Sciatic nerve (tissue), 2 donors: Measurements from ENCODE around the gene YEATS2. TPM values are rescaled to one million over a fixed set of nuclear protein-coding genes. Genes with fewer than 3 reads are reported as not detected.

Experiments used
- ATAC-seq: fragments of 200-7000 bp; cut with Tn5 transposase; one replicate; pipeline ENCODE4 v1.9.1; 2020; ENCODE audit warnings: mild to moderate bottlenecking, moderate library complexity
- DNase-seq: peaks from one replicate; pipeline ENCODE4 v3.0.0-alpha.2; 2020; ENCODE audit warnings: low spot score
- intact Hi-C: fragments of 100-400 bp; cut with DNase I; formaldehyde crosslinking; loops from one replicate; pipeline ENCODE4 v1.14.2; 2022
- total RNA-seq: library from RNA; stranded (reverse); fragmentation: NEBNext Ultra II Directional; extraction: Animal tissue kit (Norgen Biotek cat#: 25700); gene quantifications from one replicate; pipeline ENCODE4 v1.2.1, GENCODE V29; 2021
- donor health status: DM: no; HTN: no; CAD: no.
- donor health status: DM: no; HTN: no; CAD: no.

The YEATS2 gene
- total RNA-seq, 1 donor from 2014 or later = 41.7 TPM

GRCh38 chr3:183823963-183824362 lies 126.4 kb downstream of the YEATS2 start:
- intact Hi-C loops = no loop called here
- no peak for ATAC-seq
- DNase-seq = no peak

DNA sequence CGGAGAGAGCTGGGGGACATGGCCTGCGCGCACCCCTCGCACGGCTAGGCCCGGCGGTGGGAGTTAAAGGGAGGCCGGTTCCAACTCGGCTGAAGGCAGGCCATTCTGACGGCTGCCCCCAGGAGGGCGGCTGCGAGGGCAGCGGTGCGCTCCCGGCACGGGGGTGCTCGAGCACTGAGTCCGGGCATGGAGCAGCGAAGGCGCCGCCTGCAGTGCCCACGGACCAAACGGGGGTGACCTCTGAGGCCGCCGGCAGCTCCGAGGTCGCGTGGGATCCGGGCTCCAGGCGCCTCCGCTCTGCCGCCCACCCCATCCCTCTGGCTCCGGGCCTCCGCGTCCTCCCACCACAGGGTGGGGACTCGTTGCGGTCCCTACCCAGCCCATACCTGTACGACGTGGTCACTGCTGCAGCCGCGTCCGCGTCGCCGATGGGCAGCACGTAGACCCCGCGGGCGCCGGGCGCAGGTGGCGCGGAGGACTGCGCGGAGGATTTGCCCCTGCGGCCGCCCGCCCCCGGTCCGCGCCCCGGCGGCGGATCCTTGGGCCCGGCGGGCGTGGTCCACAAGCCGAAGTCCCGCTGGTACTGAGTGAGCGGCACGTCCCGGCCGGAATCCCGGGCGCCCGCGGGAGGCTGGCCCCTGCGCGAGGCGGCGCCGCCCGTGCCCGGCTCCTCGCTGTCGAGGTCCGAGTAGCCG lies 127.3 kb downstream of the YEATS2 start:
- intact Hi-C loops = no loop called here
- peak; percentile 37 for ATAC-seq
- DNase-seq = no peak

DNA sequence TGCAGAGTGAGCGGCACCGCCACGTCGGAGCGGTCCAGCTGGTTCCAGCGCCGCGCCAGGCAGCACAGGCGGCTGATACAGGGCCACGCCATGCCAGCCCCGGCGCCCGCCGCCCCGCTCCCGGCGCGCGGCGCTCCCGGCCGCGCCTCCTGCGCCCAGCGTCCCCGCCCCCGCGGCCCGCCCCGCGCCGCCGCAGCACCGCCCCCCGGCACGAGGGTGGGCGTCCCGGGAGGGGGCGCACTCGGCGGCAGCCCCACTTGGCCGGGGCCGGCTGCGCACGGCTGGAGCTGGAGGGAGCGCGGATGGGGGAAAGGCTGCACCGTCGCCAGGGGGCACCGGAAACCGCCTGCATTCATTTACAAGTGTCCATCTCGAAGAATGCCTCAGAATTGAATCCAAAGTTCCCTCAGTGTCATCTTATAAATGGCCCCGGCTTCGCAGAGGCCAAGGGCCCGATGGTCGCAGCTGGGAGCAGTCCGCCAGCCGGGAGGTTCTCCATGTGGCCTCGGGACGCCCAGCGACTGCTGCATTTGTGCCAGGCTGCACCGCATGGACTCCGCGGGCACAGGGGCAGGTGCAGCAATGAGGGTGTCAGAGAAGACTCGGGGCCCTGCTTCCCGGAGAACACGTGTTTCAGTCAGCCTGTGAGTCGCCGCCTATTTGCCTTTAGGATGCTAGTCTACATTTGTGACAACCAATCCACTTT lies 128.0 kb downstream of the YEATS2 start, which contains the start of gene MAP6D1:
TSS of gene MAP6D1 (minus strand) at position 122 of the 706 bp plus-strand sequence. CDS start at position 92, 30 bp downstream.
- no peak for DNase-seq
- intact Hi-C loops = no loop called here
- ATAC-seq = peak; percentile 64

- no peak for DNase-seq
- intact Hi-C loops = no loop called here
- ATAC-seq = peak; percentile 25
Measured at GRCh38 chr3:183826448-183827250, 129.1 kb downstream of the YEATS2 start.

- intact Hi-C loops = no loop called here
- ATAC-seq (no peak), DNase-seq (no peak)
Measured at GRCh38 chr3:183827809-183828537, 130.4 kb downstream of the YEATS2 start.

DNA sequence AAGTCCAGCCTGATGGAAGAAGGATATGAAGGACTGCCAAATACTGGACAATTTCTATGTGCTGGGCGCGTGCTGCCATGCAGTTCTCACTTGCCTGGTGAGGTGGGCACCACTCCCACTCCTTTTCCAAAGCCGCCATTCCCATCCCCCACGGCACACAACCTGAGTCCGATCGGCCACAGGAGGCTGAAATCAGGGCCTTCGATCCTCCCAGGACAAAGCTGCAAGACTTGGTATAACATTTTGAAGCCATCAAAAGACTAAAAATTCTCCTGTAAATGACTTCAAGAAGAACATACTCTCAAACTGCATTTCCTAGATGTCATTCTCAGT lies 130.9 kb downstream of the YEATS2 start:
- intact Hi-C loops = no loop called here
- DNase-seq (no peak), ATAC-seq (no peak)

DNA sequence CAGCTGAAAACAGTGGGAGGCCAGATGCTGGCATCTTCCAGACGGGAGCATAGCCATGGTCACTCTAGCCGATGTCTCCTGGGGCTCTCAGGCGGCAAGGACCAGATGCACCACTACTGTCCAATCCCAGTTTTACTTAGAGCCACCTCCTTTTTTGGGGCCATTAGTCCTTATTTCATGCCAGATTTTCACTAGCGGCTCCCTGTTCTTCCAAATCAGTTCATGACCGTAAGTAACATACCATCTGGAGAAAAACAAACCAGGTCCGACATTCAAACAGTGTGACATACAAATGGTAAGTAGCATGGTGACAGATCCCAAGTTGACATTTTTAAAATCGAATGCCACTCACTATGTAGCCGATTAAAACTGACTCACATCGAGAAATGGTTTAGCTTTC lies 131.9 kb downstream of the YEATS2 start:
- ATAC-seq = no peak
- intact Hi-C loops = no loop called here
- no peak for DNase-seq

- ATAC-seq (no peak), DNase-seq (no peak)
- intact Hi-C loops = no loop called here
Measured at GRCh38 chr3:183830187-183830586, 132.6 kb downstream of the YEATS2 start.

DNA sequence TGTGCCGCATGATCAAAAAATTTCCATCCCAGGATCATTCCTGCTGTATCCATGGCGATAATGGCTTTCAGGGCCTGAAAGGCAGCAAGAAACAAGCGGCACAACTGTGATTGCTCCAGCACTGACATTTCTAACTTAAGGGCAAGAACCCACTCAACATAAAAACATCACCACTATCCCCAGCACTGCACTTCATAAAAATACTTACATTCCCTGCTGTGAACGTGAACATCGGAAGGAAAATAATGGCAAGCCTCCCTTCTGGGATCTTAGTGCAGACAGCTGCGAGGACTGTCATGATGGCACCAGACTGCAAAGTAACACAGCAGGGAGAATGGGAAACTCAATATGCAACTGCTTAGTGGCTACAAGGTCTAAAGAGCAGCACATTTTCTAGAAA lies 135.9 kb downstream of the YEATS2 start:
- intact Hi-C loops = no loop called here
- no peak for DNase-seq
- ATAC-seq = no peak

DNA sequence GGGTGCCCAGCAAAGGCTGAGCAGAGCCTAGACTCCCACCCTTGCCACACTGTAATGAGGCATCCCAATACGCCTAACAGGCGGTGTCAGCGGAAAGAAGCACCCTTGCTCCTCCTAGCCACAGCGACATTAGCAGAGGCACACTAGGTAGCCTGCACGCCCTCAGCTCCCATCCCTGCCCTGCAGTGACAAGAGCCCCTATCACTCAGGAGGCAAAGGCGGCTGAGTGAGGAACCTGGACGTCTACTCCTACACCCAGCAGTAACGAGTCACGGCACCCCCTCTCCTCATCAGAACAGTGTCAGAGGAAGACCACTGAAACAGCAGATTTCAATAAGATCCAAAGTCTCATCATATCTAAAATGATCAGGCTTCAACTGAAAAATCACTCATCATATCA lies 139.8 kb downstream of the YEATS2 start:
- no peak for DNase-seq
- ATAC-seq = no peak
- intact Hi-C loops = no loop called here

GRCh38 chr3:183837894-183838293 lies 140.3 kb downstream of the YEATS2 start:
- intact Hi-C loops = no loop called here
- no peak for DNase-seq
- no peak for ATAC-seq

DNA sequence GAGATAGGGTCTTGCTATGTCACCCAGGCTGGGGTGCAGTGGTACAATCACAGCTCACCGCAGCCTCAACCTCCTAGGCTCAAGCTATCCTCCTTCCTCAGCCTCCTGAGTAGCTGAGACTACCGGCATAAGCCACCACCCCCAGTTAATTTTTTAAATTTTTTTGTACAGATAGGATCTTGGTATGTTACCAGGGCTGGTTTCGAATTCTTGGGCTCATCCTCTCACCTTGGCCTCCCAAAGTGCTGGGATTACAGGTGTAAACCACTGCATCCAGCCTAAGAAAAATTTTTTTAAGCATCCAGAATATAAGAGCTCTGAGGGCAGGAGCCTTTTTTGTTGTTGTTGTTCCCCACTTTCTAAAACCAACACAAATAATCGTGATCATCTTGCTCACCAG lies 142.2 kb downstream of the YEATS2 start:
- DNase-seq (no peak), ATAC-seq (no peak)
- intact Hi-C loops = no loop called here

DNA sequence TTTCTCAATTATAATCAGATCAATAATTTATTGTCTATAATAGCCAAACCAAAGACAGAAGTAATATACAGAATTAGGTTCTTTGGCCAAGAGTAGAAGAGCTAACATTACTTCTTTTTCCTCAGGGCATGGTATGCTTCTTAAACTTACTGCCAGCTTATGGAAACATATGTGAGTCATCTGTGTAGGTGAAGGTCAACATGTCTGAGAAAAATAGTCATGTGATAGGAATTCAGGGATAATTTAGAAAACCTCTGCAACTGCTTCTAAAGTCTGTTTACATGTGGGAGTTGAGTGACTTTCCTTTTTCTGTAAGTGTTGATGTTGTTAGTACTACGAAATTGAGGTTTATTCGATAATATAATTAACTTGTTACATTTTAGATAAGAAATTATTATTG lies 147.0 kb downstream of the YEATS2 start:
- no peak for DNase-seq
- intact Hi-C loops = no loop called here
- ATAC-seq = no peak

- no peak for DNase-seq
- no peak for ATAC-seq
- intact Hi-C loops = no loop called here
Measured at GRCh38 chr3:183845090-183845489, 147.5 kb downstream of the YEATS2 start.

DNA sequence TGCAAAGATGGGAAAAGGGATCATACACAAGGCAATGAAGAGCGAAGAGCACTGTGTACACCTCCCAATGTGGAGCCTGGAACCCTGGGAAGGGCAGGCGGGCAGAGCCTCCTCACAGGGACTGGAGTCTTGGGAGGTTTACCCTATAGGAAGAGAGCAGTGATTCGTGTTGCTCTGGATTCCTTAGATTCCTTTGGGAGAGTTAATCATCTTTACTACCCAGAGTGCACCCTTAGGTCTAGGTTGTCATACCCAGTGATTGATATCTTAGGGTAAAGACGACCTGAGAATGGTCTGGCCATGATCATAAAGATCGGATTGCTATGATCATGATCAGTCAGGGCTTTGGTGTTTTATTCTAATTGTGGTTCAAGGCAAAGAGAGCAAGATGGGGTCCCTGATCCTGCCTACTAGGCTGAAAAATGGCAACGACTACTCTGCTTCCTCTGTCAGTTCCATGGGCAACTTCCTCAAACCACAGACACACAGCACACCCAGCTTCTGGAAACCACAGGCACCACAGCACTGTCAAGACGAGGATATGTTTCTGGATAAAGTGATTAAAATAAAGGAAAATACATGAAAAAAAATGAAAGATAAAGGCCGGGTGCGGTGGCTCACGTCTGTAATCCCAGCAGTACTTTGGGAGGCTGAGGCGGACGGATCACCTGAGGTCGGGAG lies 148.2 kb downstream of the YEATS2 start:
- DNase-seq (no peak), ATAC-seq (no peak)
- intact Hi-C loops = no loop called here

DNA sequence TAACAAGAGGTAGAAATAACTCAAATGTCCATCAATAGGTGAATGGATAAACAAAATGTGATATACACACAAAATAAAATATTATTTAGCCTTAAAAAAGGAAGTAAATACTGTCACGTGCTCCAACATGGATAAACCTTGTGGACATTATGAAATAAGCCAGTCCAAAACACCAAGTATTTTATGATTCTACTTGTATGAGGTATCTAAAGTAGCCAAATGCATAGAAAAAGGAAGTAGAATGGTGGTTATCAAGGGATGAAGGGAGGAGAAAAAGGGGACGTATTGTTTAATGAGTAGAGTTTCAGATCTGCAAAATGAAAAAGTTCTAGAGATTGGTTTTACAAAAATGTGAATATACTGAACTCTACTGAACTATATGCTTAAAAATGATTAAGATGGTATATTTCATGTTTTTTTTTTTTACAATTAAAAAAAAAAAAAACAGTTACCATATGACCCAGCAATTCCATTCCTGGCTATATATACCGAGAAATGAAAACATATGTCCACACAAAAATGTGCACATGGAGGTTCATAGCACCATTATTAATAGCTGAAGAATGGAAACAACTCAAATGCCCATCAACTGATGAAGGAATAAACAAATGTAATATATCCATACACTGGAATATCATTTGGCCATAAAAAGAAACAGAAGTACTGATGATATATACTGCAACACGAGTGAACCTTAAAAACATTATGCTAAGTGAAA lies 156.9 kb downstream of the YEATS2 start:
- ATAC-seq (no peak), DNase-seq (no peak)
- intact Hi-C loops = no loop called here

DNA sequence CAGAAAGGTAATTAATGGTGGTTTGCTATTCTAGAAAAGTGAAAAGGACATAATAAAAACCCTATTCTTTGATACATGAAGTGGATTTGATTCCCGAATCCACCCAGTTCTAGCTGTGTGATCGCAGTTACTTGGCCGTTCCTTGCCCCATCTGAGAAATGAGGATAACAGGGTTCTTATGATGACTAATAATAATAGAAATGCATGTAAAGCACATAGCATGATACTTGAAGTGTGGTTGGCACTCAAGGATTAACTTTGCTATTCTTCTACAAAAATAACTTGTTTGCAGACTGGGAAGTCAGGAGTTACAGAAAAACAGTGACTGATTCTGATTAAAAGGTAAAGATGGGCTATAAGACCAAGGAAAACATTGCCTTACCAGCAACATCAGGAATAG lies 160.3 kb downstream of the YEATS2 start:
- intact Hi-C loops = no loop called here
- DNase-seq (no peak), ATAC-seq (no peak)
